AG04449 (cell line): ENCODE data around the gene EGR2.

ENCODE experiments used
- CTCF ChIA-PET: fragments of 350-600 bp; formaldehyde crosslinking; extraction: SDS; loops from one replicate; lab custom pipeline; 2021; ENCODE audit warnings: antibody characterized with exemption; lab: Yijun Ruan, JAX
- POLR2A ChIA-PET: fragments of 400-600, 350-600 bp; formaldehyde crosslinking; extraction: SDS; loops from one replicate; lab custom pipeline; 2020; ENCODE audit warnings: antibody characterized with exemption, inconsistent platforms; lab: Yijun Ruan, JAX
- DNase-seq: peaks from one replicate; pipeline ENCODE4 v3.0.0-alpha.2; 2010; ENCODE audit warnings: low read depth, low spot score
- H3K4me3 ChIP-seq: 2 replicates; pipeline ENCODE4 v1.5.1; 2011; ENCODE audit warnings: low read depth, mild to moderate bottlenecking, control low read depth, low read length
- CTCF ChIP-seq: IDR thresholded peaks from one replicate; pipeline ENCODE4 v1.5.1; 2011; ENCODE audit warnings: mild to moderate bottlenecking, moderate library complexity, low read length, control low read depth, inconsistent platforms; ENCODE audit not compliant: insufficient read depth; ENCODE audit errors: missing control alignments

EGR2 gene

DNA sequence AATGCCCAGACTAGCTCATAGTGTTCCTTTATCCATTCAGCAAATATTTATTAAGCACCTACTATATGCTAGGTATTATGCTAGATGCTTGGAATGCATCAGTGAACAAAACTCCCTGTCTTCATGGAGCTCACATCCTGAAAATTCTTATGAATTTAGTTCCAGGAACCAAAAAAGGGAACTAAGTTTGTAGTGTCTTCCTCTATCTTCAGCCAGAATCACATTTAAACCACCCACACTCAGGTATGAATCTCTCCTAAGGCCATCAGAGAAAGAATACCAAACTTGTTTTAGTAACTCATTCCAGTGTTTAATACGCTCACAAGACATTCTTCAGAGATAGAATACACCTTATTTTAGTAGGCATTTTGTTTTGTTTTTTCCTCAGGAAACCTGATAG is 10.1 kb upstream of the EGR2 start:
- DNase-seq = no peak
- no peak for TF ChIP-seq CTCF
- no peak overlapping the region for H3K4me3 ChIP-seq
- ChIA-PET POLR2A (no interaction called here), CTCF (no interaction called here)

DNA sequence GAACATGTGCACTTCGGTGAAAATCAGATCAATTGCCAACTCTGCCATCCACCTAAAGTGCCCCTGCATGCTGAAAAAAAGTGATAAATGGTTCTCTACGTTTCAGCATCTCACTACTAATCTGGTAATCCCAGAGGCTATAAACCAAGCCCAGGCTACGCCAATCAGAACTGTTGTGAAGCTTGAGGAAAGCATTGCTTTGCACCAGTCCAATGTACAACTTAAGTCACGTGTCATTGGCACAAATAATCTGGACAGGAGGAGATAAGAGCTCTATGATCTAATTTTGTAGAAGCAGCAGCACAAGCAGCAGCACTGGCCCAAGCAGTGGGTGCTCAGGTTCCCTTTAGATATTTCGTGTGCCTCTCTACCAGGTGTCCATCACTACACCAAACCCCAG is 4.4 kb upstream of the EGR2 start:
- ChIA-PET POLR2A (no interaction called here), CTCF (interaction anchor here (1.6 kb wide), 1 partner anchor 224 kb away, joined by 5 read pairs; no protein-coding TSS in a partner anchor)
- TF ChIP-seq CTCF = no peak
- DNase-seq = no peak
- H3K4me3 ChIP-seq = no peak overlapping the region

- no peak overlapping the region for H3K4me3 ChIP-seq
- POLR2A ChIA-PET = interaction anchor here (0.6 to 1.0 kb wide), 2 partner anchors 12 to 223 kb away, joined by 3 to 4 read pairs; no protein-coding TSS in a partner anchor
- DNase-seq = no peak
- CTCF ChIA-PET = interaction anchor here (0.8 to 4.7 kb wide), 19 partner anchors 9 to 382 kb away, joined by 3 to 79 read pairs (median 15); partner anchors contain the start of gene ADO
- no peak for TF ChIP-seq CTCF
These were observed 3.2 kb upstream of the EGR2 start for GRCh38 chr10:62819141-62819920.

GRCh38 chr10:62818426-62819011 is 2.4 kb upstream of the EGR2 start:
- CTCF ChIA-PET = interaction anchor here (0.6 to 4.7 kb wide), 28 partner anchors 10 to 385 kb away, joined by 3 to 79 read pairs (median 8); partner anchors contain the start of gene ADO
- POLR2A ChIA-PET = interaction anchor here (0.6 to 1.0 kb wide), 2 partner anchors 13 to 222 kb away, joined by 3 to 4 read pairs; no protein-coding TSS in a partner anchor
- no peak for DNase-seq
- H3K4me3 ChIP-seq = peak overlapping the region; percentile 65
- TF ChIP-seq CTCF = no peak

DNA sequence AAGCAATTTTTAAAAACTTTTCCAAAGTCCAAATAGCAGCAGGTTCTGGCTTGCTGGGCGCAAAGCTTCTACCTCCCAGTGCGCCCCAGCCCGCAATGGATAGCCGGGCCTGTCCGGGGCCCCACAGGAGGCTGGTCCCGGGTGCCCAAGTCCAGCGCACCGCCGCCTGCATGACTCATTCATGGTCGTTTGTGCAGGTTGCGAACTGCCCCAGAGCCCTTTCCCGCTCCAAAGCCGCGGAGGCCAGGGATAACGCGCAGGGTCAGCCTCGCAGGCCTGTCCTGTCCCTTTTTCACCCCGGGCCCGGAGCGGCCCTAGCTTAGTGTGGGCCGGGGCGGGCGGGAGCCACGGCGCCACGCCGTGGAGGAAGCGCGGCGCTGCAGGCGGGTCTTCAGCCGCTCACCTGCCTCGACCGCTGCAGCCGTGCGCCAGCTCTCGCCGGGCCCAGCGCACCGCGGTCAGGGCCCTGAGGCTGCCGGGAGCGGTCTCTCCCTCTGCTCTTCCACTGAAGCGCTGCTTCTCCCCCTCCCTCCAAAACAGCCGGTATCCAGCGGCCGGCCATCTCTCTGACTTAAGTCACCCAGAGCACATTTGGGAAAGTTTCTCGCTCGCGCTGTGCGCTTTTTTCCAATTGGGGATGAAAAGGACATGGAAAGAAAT is 1.7 kb upstream of the EGR2 start:
- peak overlapping the region; percentile 65 for H3K4me3 ChIP-seq
- DNase-seq = no peak
- ChIA-PET POLR2A (interaction anchor here (1.0 to 1.6 kb wide), 2 partner anchors 12 to 14 kb away, joined by 3 read pairs; no protein-coding TSS in a partner anchor), CTCF (interaction anchor here (0.6 to 4.7 kb wide), 33 partner anchors 10 to 568 kb away, joined by 3 to 79 read pairs (median 5); partner anchors contain the start of gene ADO)
- TF ChIP-seq CTCF = peak; percentile 82
